Endothelial cell of hepatic sinusoid (primary cell): ENCODE measurements around the gene SKAP2.

Experiments
- in situ Hi-C: cut with HindIII; loops from 2 replicates; pipeline ENCODE4 v1.10.0; 2017; ENCODE audit warnings: low sequenced_read_pairs

SKAP2 gene

GRCh38 chr7:26670290-26670689 lies 194.1 kb downstream of the SKAP2 start:
- in situ Hi-C loops = loop anchor here (5.0 kb wide), 1 partner anchor 298 kb away; no protein-coding TSS in a partner anchor

GRCh38 chr7:26668821-26669220 lies 195.6 kb downstream of the SKAP2 start:
- in situ Hi-C loops = no loop called here

GRCh38 chr7:26667514-26668133 lies 196.8 kb downstream of the SKAP2 start:
- in situ Hi-C loops = no loop called here

GRCh38 chr7:26664735-26665416 lies 199.5 kb downstream of the SKAP2 start:
- in situ Hi-C loops = no loop called here

- in situ Hi-C loops = no loop called here
Measured at GRCh38 chr7:26664274-26664673, 200.1 kb downstream of the SKAP2 start.

- in situ Hi-C loops = no loop called here
Measured at GRCh38 chr7:26663874-26664273, 200.5 kb downstream of the SKAP2 start.

GRCh38 chr7:26662646-26663045 lies 201.7 kb downstream of the SKAP2 start:
- in situ Hi-C loops = no loop called here

GRCh38 chr7:26659121-26659520 lies 205.3 kb downstream of the SKAP2 start:
- in situ Hi-C loops = no loop called here

- in situ Hi-C loops = no loop called here
Measured at GRCh38 chr7:26658389-26659084, 205.9 kb downstream of the SKAP2 start.

GRCh38 chr7:26657686-26658388 lies 206.6 kb downstream of the SKAP2 start:
- in situ Hi-C loops = no loop called here

GRCh38 chr7:26657206-26657641 lies 207.2 kb downstream of the SKAP2 start:
- in situ Hi-C loops = no loop called here

GRCh38 chr7:26656735-26657134 lies 207.7 kb downstream of the SKAP2 start:
- in situ Hi-C loops = no loop called here

GRCh38 chr7:26655781-26656180 lies 208.6 kb downstream of the SKAP2 start:
- in situ Hi-C loops = no loop called here

GRCh38 chr7:26653430-26654399 lies 210.7 kb downstream of the SKAP2 start:
- in situ Hi-C loops = no loop called here

- in situ Hi-C loops = no loop called here
Measured at GRCh38 chr7:26652401-26653100, 211.8 kb downstream of the SKAP2 start.

- in situ Hi-C loops = no loop called here
Measured at GRCh38 chr7:26650103-26650502, 214.3 kb downstream of the SKAP2 start.

- in situ Hi-C loops = no loop called here
Measured at GRCh38 chr7:26649388-26649787, 215.0 kb downstream of the SKAP2 start.

- in situ Hi-C loops = no loop called here
Measured at GRCh38 chr7:26648554-26648953, 215.8 kb downstream of the SKAP2 start.

GRCh38 chr7:26646336-26647048 lies 217.9 kb downstream of the SKAP2 start:
- in situ Hi-C loops = no loop called here
